Glutamatergic neuron (in vitro differentiated cells): Measurements from ENCODE around the gene CSAD. TPM values are rescaled to one million over a fixed set of nuclear protein-coding genes. Genes with fewer than 3 reads are reported as not detected.
"Not testable (repeated sequence)": the region's sequence is repeated elsewhere in the genome, so short reads cannot be mapped to it uniquely, and the experiment has no call there.

Source experiments
- DNase-seq: peaks from one replicate; pipeline ENCODE4 v3.0.0; 2022
- H3K27ac Mint-ChIP-seq: one replicate; pipeline ENCODE4 v1.8.0; 2020; ENCODE audit warnings: mild to moderate bottlenecking, mixed read lengths, inconsistent platforms; ENCODE audit not compliant: unreplicated experiment
- H3K27me3 Mint-ChIP-seq: one replicate; pipeline ENCODE4 v1.8.0; 2020; ENCODE audit warnings: mild to moderate bottlenecking, moderate library complexity, mixed read lengths, inconsistent platforms; ENCODE audit not compliant: unreplicated experiment
- H3K36me3 Mint-ChIP-seq: one replicate; pipeline ENCODE4 v1.8.0; 2020; ENCODE audit warnings: mild to moderate bottlenecking, mixed read lengths, inconsistent platforms; ENCODE audit not compliant: unreplicated experiment
- H3K4me1 Mint-ChIP-seq: one replicate; pipeline ENCODE4 v1.8.0; 2020; ENCODE audit warnings: mild to moderate bottlenecking, low read depth, mixed read lengths, inconsistent platforms; ENCODE audit not compliant: unreplicated experiment
- H3K4me3 Mint-ChIP-seq: one replicate; pipeline ENCODE4 v1.8.0; 2020; ENCODE audit warnings: mild to moderate bottlenecking, mixed read lengths, inconsistent platforms; ENCODE audit not compliant: unreplicated experiment
- H3K9me3 Mint-ChIP-seq: one replicate; pipeline ENCODE4 v1.8.0; 2020; ENCODE audit warnings: mild to moderate bottlenecking, moderate library complexity, mixed read lengths, inconsistent platforms; ENCODE audit not compliant: unreplicated experiment
- total RNA-seq: library from RNA; stranded (reverse); fragmentation: NEBNext Ultra II Directional; extraction: Animal tissue kit (Norgen Biotek cat#: 25700); gene quantifications from one replicate; pipeline ENCODE4 v1.2.1, GENCODE V29; 2021; ENCODE audit not compliant: unreplicated experiment
- TF ChIP-seq, protein P1 (sequence below): fragments of 200-600 bp; sonication (generic); IDR thresholded peaks from one replicate; pipeline ENCODE4 v1.5.0; 2021; ENCODE audit not compliant: partially characterized antibody, unreplicated experiment

The CSAD gene
- total RNA-seq, 1 donor from 2014 or later, result 34.5 TPM

DNA sequence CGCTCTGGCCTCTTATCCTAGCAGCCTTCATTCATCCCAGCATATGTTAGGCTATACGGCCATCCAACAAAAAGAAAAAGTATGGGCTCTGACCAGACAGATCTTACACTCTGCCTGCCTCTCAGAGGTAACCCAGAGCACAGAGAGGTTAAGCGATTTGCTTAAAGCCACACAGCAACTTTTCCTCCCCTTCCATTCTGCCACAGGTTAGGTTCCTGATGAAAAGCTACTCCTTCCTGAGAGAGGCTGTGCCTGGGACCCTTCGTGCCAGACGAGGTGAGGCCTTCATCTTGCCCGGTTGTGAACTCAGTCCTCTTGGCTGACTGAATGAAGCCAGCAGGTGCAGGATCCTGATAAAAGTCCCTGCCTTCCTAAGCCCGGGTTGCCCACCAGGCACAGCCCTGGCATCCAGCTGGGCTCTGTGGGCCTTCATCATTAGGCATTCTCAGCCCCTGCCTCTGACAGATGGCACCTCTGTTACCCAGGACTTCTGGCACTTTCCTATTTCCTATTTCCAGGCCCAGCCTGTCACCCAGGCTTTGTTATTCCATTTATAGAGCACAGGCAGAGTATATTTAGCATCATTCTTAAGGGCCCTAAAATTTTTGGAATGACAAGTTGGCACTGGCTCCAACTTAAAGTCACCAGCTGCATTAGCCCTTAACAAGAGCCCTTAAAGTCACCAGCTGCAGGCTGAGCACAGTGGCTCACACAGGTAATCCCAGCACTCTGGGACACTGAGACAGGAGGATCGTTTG lies 64.7 kb downstream of the CSAD start:
- peaks cover 11% of the 10 kb centered on the region for H3K27me3 Mint-ChIP-seq
- DNase-seq, result no peak
- H3K9me3 Mint-ChIP-seq, result no peaks in the 10 kb centered on the region
- H3K4me3 Mint-ChIP-seq, result no peak overlapping the region
- no peak overlapping the region for H3K27ac Mint-ChIP-seq
- TF ChIP-seq, protein P1, sequence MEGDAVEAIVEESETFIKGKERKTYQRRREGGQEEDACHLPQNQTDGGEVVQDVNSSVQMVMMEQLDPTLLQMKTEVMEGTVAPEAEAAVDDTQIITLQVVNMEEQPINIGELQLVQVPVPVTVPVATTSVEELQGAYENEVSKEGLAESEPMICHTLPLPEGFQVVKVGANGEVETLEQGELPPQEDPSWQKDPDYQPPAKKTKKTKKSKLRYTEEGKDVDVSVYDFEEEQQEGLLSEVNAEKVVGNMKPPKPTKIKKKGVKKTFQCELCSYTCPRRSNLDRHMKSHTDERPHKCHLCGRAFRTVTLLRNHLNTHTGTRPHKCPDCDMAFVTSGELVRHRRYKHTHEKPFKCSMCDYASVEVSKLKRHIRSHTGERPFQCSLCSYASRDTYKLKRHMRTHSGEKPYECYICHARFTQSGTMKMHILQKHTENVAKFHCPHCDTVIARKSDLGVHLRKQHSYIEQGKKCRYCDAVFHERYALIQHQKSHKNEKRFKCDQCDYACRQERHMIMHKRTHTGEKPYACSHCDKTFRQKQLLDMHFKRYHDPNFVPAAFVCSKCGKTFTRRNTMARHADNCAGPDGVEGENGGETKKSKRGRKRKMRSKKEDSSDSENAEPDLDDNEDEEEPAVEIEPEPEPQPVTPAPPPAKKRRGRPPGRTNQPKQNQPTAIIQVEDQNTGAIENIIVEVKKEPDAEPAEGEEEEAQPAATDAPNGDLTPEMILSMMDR, result no peak
- H3K36me3 Mint-ChIP-seq, result no peaks in the 10 kb centered on the region
- no peaks in the 10 kb centered on the region for H3K4me1 Mint-ChIP-seq

DNA sequence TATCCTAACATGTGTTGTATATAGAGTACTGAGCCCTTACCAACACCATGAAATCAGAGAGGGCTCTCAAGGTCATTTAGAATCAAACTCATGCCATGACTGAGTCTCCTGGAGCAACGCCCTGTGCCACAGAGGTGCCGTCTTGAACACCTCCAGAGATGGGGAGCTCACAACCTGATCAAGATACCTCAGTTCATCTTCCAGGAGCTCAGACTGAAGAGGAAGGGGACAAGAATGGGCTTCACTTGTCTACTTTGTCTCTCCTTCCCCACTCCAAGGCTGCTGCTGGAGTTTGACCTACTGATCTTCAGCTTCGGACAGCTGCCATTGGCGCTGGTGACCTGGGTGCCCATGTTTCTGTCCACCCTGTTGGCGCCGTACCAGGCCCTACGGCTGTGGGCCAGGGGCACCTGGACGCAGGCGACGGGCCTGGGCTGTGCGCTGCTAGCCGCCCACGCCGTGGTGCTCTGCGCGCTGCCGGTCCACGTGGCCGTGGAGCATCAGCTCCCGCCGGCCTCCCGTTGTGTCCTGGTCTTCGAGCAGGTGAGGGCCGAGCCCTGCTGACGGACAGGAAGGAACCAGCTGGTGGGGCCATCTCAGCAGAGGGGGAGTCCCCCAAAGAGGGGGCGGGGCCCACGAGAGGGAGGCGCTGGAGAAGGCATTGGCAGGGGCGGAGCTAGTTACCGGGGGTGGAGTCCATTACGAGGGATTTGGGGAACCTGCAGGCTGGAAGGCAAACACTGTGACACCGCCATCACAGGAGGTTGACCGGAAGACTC lies 65.4 kb downstream of the CSAD start:
- DNase-seq, result no peak
- no peak overlapping the region for H3K4me3 Mint-ChIP-seq
- no peaks in the 10 kb centered on the region for H3K4me1 Mint-ChIP-seq
- no peak overlapping the region for H3K27ac Mint-ChIP-seq
- peaks cover 11% of the 10 kb centered on the region for H3K27me3 Mint-ChIP-seq
- H3K36me3 Mint-ChIP-seq, result no peaks in the 10 kb centered on the region
- TF ChIP-seq, protein P1, result no peak
- H3K9me3 Mint-ChIP-seq, result no peaks in the 10 kb centered on the region

DNA sequence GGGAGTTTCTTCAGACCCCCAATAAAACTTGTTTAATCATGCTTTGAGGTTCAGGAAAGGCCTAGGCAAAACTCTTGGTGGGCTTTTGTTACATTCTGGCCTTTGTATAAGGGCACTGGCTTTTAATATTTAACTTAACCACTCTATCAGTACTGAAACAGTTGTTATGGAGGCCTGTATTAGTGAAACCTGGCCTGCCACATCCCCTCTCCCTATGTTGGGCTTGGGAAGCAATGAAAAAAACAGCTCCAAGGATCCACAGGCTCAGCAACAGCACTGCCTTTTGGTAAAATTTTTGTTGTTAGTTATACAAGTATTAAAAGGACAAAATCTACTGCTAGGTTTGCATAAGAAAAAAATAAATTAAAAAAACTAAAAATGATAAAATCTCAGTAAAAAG lies 66.8 kb downstream of the CSAD start:
- Mint-ChIP-seq H3K27ac (no peak overlapping the region), H3K4me3 (no peak overlapping the region), H3K36me3 (no peaks in the 10 kb centered on the region), H3K9me3 (no peaks in the 10 kb centered on the region), H3K4me1 (no peaks in the 10 kb centered on the region), H3K27me3 (peaks cover 6% of the 10 kb centered on the region)
- TF ChIP-seq, protein P1, result no peak
- no peak for DNase-seq

DNA sequence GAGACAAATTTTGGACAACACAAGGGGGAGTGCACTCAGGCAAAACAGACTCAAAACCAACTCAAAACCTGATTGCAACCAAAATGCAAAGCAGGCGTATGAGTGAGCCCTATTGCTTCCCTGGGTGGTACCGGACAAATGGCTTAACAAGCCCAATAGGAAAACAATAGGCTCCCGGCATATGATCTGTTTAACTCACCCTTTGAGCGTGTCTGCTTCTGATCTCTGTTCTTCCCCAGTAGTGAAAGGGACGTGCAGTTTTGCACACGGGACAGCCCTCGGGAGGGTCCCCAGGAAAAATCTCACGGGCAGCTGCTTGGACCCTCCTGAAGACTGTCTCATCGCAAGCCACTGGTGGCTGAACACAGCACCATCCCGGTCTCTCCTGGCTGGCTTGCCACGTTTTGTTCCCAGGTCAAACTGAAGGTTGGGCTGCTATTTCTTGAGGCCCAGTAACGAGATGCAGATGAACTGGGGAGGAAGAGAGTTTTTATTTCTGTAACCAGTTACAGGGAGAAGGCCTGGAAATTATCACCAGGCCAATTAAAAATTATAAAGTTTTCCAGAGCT lies 67.5 kb downstream of the CSAD start:
- no peak overlapping the region for H3K4me3 Mint-ChIP-seq
- H3K36me3 Mint-ChIP-seq, result no peaks in the 10 kb centered on the region
- H3K27ac Mint-ChIP-seq, result no peak overlapping the region
- no peaks in the 10 kb centered on the region for H3K4me1 Mint-ChIP-seq
- H3K27me3 Mint-ChIP-seq, result peaks cover 2% of the 10 kb centered on the region
- TF ChIP-seq, protein P1, result no peak
- no peaks in the 10 kb centered on the region for H3K9me3 Mint-ChIP-seq
- no peak for DNase-seq

DNA sequence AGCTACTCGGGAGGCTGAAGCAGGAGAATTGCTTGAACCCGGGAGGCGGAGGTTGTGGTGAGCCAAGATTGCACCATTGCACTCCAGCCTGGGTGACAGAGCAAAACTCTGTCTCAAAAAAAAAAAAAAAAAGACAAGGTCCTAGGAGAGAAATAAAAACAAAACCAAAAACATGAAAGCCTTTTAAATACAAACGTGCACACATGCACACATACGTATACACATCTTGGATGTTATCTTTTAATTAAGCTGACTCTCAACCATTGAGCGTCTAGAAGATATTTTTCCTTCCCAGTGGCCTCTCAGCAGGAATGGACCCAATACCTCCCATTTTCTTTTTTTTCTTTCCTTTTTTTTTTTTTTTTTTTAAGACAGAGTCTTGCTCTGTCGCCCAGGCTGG lies 68.3 kb downstream of the CSAD start:
- H3K4me3 Mint-ChIP-seq, DNase-seq, H3K4me1 Mint-ChIP-seq, H3K9me3 Mint-ChIP-seq, H3K27ac Mint-ChIP-seq, H3K27me3 Mint-ChIP-seq, H3K36me3 Mint-ChIP-seq: not testable (repeated sequence)

Other genes with a start within 250 kb of the CSAD start
- 1.3 TPM for gene KRT18, start 231.8 kb downstream of the CSAD start, total RNA-seq
- 283 TPM for gene EIF4B, start 174.5 kb downstream of the CSAD start, total RNA-seq
- gene TNS2, start 130.9 kb downstream of the CSAD start, total RNA-seq, result 2.5 TPM
- gene SPRYD3, start 101.5 kb downstream of the CSAD start, total RNA-seq, result 13.9 TPM
- not detected for gene IGFBP6, start 83.3 kb downstream of the CSAD start, total RNA-seq
- gene SOAT2, start 77.4 kb downstream of the CSAD start, total RNA-seq, result not detected
- 38.2 TPM for gene ZNF740, start 203 bp downstream of the CSAD start, total RNA-seq
- not detected for gene ITGB7, start 26.3 kb upstream of the CSAD start, total RNA-seq
- 0.27 TPM for gene RARG, start 51.3 kb upstream of the CSAD start, total RNA-seq
- 5.1 TPM for gene ESPL1, start 87.4 kb upstream of the CSAD start, total RNA-seq
- gene PFDN5, start 114.6 kb upstream of the CSAD start, total RNA-seq, result 292 TPM
- gene MYG1, start 118.8 kb upstream of the CSAD start, total RNA-seq, result 66.1 TPM
- gene AAAS, start 140.7 kb upstream of the CSAD start, total RNA-seq, result 57.5 TPM
- gene SP7, start 155.4 kb upstream of the CSAD start, total RNA-seq, result not detected
- gene SP1, start 199.3 kb upstream of the CSAD start, total RNA-seq, result 34.8 TPM
- gene AMHR2, start 242.9 kb upstream of the CSAD start, total RNA-seq, result not detected